HG03175 (cell line): ENCODE measurements around the gene DTWD2.
"Not testable (repeated sequence)": the region's sequence is repeated elsewhere in the genome, so short reads cannot be mapped to it uniquely, and the experiment has no call there.

ENCODE experiments used
- ATAC-seq: cut with Tn5 transposase; IDR thresholded peaks from one replicate; pipeline ENCODE4 v1.9.1; 2021; ENCODE audit warnings: mild to moderate bottlenecking, moderate library complexity; ENCODE audit not compliant: unreplicated experiment

Gene DTWD2

DNA sequence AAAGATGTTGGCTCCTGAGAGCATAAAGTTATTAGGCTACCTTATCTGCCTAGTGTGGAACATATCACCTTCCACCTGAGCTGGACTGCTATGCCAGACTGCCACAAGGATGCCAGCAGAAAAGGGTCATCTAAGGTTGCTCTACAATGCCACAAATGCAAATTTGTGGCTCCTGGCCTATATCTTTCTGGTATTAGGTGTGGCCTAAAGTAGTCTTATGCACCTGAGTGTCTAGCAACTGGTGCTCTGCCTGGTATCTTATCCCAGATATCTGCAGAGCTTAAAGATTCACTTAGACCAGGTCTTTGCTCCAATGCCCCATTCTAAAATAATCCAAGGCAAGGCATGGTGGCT, 34.7 kb downstream of the DTWD2 start:
- ATAC-seq, result no peak

DNA sequence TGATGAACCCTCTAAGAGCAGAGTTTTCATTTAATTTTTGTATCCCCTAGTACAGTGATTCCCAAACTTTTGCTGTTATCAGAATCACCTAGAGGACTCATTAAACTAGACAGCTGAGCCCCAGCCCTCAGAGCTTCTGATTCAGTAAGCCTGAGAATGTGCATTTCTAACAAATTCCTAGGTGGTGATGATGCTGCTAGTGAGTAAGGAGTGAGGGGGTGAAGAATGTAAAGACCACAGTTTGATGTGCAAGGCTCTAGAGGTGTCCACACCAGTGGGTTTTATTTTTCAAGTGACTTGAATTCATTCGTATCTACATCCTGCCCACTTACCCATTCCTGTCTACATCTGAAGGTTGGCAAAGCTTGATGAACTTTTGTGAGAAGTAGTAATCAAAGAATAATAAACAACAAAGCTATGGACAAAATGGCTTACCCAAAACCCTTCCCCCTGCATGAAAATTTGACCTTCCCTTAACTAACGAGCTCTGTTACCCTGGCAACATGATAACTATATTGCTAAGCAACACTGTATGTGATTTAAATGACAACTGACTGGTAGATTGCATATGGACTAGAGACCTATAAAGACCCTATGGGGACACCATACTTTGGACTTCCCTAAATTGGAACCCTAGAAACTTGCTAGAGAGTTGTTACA, 35.2 kb downstream of the DTWD2 start:
- ATAC-seq, result no peak

DNA sequence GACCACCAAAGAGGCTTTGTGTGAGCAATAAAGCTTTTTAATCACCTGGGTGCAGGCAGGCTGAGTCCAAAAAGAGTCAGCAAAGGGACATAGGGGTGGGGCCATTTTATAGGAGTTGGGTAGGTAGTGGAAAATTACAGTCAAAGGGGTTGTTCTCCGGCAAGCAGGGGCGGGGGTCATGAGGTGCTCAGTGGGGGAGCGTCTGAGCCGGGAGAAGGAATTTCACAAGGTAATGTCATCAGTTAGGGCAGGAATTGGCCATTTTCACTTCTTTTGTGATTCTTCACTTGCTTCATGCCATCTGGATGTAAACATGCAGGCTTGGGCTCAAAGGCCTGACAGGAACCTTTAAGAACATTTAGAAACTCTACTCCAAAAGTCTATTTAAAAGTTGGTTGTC, 36.0 kb downstream of the DTWD2 start:
- not testable (repeated sequence) for ATAC-seq

DNA sequence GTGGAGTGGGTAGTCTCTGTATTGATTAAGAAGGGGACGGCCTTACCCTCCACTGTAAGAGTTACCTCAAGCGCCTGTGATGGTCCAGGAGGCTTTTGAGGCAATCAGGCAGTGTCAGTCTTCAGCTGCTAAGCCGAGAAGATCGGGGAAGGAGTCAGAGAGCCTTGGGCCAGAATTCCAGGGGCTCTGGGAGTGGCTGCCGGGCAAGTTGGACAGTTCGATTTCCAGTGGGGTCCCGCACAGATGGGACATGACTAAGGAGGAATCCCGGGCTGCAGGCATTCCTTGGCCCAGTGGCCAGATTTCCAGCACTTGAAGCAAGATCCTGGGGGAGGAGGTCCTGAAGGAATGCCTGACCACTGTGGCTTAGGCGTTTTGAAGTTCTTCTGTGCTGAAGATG, 38.0 kb downstream of the DTWD2 start:
- ATAC-seq, result not testable (repeated sequence)

DNA sequence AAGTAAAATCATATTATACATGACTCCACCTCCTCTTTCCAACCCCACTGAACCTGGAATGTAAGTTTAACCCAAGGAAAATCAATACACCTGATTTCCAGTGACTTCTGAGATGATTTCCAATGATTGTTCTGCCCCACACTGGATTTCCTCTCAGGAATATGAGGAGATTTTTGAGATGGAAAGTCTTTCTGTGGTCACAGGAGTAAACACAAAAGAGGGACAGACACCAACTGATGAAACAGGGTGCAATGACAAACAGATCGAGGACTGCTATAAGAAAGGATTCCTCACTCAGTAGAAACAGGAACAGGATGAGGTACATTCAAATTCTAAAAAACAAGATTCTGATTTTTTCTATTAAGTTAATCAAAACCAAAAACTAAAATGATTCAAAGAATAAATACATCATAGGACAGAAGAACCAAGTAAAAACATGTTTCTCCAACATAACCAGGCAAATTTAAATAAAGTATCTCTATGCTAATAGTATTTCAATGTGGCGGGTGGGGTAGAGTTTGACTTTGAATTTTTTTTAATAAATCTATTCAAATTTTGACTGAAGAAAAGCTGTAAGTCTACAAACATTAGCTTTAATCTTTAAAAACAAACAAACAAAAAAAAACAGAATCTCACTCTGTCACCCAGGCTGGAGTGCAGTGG, 42.1 kb downstream of the DTWD2 start:
- no peak for ATAC-seq

DNA sequence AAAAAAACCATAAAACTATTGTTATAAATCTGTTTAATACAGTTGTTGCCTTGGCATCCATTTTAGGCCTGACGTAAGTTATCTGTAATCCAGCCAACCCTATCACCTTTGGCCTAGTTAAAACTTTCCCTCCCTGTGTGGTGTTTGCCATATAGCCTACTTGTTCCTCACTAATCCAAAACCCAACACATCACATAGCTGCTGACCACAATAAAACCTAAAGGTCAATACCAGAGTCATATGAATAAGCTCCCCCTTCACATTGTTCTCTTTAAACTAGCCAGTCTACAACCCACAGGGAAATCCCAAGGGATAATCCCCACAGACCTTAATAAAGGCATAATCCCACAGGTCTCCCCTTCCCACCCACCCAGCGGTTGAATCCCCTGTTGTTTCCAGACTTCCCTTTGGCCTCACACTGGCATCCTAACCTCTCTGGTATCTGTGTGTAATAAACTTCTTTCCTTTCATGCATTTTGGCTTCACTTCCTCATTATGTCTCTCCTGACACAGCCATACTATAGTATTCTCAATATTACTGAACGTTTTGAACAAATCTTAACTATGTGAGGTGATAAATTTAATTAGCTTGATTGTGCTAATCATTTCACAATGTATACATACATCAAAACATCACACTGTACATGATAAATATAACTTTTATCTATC, 50.8 kb downstream of the DTWD2 start:
- ATAC-seq, result no peak

DNA sequence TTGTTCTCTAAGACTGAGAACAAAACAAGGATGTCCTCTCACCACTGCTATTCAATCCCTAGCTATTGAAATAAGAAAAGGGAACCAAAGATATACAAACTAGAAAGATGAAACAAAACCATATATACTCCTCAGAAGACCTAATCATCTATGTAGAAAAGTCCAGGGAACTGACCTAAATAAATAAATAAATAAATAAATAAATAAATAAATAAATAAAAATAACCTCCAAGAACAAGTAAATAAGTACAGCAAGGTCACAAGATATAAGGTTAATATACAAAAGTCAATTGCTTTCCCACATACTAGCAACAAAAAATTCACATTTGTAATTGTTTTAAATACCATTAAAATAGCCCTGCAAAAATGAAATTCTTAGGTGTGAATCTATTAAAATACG, 54.6 kb downstream of the DTWD2 start:
- ATAC-seq, result no peak

DNA sequence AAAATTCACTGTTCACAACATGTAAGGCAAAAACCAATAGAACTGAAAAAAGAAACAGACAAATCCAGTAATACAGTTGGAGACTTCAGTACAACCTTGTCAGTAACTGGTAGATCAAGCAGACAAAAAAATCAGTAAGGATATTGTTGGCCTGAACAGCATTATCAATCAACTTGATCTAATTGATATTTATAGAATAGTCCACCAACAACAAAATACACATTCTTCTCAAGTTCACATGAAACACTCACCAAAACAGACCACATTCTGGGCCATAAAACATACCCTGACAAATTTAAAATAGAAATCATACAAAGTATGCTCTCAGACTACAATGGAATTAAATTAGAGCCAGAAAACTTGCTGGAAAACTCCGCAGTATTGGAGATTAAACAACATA, 56.8 kb downstream of the DTWD2 start:
- no peak for ATAC-seq

DNA sequence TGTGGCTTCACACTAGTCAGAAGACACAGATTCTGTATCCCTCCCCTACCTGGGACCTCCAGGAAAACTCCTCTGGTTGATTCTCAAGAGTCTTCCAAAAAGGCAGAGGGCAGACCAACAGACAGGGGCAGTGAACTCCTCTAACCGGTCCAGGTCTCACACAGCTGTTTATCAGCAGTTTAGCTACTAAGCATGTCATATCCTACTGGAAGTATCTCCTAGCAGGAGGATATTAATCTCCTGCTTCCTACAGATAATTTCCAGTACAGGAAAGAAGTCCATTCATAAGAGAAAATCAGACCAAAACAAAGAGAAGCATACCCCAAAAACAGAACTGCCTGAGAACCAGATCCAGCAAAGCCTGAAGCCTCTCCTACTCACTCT, 64.3 kb downstream of the DTWD2 start:
- no peak for ATAC-seq

DNA sequence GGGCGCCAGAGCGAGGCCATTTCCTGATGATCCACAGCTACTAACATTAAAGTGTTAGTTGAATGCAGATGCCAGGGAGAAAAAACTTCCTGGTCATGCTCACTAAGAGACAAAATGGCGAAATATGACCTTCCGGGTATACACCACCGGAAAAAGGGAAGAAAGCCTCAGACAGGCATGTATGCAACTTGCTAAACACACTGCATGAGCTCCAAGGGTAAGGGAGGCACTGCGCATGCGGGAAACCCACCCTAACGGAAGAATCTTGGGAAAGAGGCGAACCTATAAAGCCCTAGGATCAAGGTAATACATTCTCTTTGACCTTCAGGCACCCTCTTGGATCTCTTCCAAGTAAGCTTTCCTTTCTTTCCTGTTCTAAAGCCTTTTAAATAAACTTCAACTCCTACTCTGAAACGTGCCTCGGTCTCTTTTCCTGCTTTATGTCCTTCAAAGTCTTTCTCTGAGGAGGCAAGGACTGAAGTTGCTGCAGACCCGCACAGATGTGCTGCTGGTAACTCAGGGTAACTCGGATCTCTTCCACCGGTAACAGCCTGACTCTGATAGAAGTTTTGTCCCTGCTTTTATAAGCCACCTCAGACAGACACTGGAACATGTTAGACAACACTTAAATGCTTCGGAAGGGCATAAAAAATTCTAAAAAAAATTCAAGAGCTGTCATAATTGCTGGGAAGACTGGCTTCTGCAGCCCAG, 64.9 kb downstream of the DTWD2 start:
- no peak for ATAC-seq

DNA sequence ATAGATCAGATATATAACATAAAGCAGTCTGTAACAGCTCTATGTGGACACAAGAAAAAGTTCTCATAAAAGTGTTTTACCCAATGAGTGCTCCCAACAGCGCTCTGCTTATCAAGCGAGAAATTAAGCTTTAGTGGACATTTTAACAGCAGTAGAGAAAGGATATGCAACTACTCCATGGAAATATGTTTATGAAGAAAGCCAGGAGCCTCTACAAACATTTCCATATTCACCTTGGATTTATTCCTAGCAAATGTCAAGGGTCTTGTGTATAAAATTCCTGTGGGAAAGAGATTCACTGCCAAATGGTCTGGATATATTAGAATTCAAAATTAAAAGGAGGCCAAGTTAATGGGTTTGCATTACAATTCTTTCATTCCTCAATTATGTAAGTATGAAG, 66.5 kb downstream of the DTWD2 start:
- ATAC-seq, result no peak

DNA sequence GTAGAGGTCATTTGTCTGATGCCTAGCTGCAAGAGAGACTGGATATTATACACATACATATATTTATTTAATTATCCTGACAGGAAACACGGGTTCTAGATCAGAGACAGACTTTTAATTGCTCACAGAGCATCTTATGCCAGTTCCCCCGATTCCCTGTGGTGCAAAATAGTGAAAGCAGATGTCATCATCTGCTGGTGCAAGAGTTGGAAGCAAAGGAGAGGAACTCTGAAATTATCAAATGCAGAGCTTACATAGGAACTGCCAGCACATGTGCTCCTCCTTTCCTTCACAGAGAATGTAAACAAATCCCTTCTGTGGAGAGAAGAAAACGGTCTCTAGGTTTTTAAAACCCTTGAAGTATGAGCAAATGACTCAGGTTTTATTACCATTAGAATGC, 69.3 kb downstream of the DTWD2 start:
- ATAC-seq, result no peak

DNA sequence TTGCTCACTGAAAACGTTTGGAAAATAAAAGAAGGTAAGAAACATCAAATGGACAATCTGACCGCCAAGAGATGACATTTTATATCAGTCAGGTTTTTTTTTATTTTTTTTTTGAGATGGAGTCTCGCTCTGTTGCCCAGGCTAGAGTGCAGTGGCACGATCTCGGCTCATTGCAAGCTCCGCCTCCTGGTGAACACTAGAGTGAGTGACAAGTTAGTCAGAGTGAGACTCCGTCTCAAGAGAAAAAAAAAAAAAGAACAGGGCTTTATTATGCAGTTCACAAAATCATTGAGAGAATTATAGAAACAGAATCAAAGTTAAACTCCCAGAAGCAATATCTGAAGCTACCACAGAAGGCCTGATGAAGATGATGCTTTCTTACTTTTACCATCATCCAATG, 70.1 kb downstream of the DTWD2 start:
- peak; percentile 79 for ATAC-seq

DNA sequence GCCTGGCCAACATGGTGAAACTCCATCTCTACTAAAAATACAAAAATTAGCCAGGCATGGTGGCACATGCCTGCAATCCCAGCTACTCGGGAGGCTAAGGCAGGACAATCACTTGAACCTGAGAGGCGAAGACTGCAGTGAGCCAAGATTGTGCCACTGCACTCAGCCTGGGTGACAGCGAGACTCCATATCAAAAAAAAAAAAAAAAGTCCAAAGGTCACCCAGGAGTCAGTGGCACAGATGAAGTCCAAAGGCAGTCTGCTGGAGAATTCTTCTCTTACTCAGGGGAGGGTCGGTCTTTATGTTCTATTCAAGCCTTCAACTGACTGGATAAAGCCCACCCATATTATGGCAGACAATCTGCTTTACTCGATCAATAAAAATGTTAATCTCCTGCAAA, 80.8 kb downstream of the DTWD2 start:
- not testable (repeated sequence) for ATAC-seq

DNA sequence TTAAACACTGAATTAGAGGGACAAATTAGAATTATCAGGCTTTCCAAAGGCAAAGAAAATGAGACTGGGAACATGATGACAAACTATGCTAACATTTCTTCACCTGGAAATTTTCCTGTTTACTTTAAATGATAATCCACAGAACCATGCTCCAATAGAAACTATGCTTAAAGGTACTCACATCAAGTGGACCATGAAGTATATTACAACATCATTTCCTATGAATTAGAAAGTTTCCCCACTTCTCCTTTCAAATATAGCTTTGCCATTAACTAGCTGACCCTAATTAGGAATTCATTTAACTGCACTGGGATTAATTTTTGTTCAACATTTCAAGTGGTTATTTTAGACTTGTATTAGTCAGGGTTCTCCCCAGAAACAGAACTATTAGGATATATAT, 81.4 kb downstream of the DTWD2 start:
- no peak for ATAC-seq

DNA sequence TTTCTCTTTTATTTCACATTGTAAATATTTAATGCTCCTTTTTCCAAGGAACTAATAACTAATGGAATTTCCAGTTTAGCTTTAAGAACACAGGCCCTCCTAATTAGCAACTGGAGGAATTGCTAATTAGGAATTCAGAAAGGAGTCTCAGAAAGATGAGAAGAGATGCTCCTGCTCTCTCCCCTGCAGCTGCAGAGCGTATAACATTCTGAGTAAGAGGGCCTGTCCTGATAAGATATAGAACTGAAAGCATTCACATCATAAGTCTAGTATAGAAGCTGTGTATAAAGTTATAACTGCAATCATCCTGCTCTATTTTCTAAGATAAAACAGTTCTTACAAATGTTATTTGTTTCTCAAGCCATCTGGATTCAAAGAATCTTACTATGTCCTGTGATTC, 83.2 kb downstream of the DTWD2 start:
- ATAC-seq, result no peak

DNA sequence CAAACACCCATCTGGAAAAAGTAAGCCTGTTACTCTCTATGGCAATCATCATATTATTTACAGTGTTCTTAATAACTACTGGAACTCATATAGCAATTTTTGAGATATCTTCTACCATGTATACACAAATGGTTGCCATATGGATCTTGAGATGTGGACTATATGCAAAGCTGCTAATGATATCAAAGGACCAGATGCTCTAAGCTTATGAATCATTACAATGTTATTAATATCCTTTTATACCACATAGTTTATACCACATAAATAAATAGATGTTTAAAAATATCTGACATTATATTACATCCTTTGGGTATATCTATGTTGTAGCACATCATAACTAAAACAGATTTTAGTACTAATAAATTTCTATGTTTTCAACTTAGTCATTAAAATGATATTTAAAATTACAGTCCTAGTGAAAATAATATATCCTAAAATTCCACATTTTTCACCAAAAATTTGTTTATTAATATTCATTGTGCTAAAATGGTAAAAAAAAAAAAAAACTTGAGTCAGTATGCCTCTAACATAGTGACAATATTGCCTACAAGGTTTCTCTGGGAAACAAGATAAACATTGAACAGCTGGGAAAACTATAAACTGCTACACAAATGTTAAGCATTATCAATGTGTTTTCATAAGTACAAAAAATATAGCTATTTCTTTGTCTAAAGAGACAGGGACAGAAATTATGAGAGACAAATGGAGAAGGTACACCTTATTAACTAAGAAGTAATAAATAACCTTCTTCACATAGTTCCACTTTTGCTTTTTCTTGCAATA, 85.5 kb downstream of the DTWD2 start:
- ATAC-seq, result no peak

DNA sequence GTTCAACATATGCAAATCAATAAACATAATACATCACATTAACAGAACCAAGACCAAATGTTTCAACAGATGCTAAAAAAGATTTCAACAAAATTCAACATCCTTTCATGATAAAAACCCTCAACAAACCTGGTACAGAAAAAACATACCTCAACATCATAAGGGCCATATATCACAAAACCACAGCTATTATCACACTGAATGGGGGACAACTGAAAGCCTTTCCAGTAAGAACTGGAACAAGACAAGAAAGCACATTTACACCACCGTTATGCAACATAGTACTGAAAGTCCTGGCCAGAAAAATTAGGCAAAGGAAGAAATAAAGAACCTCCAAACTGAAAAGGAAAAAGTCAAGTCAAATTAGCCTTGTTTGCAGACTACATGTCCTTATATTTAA, 93.6 kb downstream of the DTWD2 start:
- ATAC-seq, result no peak

DNA sequence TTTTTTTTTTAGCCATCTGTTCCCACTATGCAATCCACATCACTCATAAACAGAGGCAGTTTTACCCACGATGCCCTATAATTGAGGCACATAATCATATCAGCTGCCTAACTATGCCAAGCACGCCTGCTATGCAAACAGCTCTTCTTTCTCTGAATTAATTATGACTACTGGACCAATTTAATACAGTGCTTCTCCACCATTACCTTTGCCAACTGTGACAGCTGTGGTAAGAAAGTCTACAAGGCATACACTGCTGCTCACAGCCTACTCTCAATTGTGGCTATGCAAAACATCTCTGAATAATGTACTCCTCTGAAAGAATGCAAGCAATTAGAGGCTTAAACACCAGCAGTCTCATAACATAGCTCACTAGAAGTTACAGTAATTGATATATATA, 97.1 kb downstream of the DTWD2 start:
- no peak for ATAC-seq

DNA sequence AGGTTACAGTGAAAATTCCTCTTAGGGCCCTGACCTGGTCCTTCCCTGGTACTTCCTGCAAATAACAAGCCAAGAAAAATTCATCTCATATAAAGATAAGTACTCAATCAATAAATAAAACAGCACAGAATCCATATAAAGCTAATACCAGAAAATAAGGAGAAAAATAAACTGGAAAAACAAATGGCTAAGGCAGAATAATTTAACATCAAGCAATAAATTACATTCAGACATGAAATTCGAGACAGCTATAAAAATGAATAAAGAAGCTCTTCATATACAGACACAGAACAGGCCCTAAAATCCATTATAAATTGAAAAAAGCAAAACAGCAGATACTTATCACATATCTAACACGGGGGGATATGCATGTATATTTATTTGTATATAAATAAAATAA, 99.2 kb downstream of the DTWD2 start:
- no peak for ATAC-seq

DNA sequence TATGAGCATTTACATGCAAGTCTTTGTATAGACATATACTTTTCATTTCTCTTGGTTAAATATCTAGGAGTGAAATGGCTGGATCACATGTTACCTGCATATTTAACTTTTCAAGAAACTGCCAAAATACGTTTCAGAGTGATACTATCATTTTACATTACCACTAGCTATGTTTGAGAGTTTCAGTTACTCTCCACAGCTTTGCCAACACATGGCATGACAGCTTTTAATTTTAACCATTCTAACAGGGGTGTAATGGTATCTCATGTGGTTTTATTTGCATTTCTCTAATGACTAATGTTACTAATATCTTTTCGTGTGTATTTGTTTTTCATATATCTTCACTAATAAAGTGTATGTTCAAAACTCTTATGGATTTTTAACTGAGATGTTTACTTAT, 99.8 kb downstream of the DTWD2 start:
- ATAC-seq, result no peak
